ENCODE results near the gene AARS1.
"Not testable (repeated sequence)": the region's sequence is repeated elsewhere in the genome, so short reads cannot be mapped to it uniquely, and the experiment has no call there.

The AARS1 gene

DNA sequence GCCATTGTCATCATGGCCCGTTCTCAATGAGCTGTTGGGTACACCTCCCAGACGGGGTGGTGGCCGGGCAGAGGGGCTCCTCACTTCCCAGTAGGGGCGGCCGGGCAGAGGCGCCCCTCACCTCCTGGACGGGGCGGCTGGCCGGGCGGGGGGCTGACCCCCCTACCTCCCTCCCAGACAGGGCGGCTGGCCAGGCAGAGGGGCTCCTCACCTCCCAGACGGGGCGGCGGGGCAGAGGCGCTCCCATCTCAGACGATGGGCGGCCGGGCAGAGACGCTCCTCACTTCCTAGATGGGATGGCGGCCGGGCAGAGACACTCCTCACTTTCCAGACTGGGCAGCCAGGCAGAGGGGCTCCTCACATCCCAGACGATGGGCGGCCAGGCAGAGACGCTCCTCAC, 64.7 kb downstream of the AARS1 start:
- not testable (repeated sequence) for DNase-seq (ENCODE audit: low spot score)

GRCh38 chr16:70223971-70224513, 65.3 kb downstream of the AARS1 start:
- not testable (repeated sequence) for DNase-seq (ENCODE audit: low spot score)

- DNase-seq (ENCODE audit: low spot score): not testable (repeated sequence)
Observed at GRCh38 chr16:70223216-70223615, 66.1 kb downstream of the AARS1 start.

DNA sequence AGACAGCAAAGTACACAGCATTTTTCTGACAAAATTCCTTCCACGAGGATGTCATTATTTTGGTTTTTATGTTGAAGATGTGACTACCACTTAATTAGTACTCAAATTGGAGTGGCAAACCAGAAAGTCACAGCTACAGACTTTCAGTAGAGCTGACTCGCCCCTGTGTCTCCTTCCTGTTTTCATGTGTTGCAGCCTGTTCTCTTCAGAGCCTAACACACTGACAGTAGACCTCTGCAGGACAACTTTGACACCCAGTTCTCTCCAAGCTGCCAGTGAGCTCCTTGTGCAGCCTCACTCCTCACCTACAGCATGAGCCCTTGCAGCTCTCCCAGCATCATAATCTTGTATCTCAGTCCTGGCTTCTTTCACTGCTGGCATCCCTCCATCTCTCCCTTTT, 66.7 kb downstream of the AARS1 start:
- not testable (repeated sequence) for DNase-seq (ENCODE audit: low spot score)

DNA sequence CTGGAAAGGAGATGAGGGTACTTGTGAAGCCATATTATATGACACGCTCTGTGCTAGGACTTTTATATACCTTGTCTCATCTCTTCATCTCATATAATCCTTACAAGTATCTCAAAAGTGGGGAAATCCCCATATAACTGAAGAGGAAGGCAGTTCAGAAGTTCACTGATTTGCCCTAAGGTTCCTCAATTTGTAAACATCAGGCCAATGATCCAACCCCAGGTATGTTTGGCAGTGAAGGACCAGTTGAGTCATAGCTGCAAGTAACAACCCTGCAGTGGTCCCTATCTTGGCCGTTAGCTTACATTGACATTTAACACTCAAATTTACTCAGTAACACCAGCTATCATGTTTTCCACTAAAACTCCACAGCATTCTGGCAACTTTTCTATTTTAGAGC, 70.7 kb downstream of the AARS1 start:
- DNase-seq (ENCODE audit: low spot score): not testable (repeated sequence)

DNA sequence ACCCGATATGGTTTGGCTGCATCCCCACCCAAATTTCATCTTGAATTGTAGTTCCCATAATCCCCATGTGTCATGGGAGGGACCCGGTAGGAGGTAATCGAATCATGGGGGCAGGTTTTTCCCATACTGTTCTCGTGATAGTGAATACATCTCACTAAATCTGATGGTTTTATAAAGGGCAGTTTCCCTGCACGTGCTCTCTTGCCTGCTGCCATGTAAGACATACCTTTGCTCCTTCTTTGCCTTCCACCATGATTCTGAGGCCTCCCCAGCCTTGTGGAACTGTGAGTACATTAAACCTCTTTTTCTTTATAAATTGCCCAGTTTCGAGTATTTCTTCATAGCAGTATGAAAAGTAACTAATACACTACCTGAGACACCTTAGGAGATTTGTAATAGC, 82.9 kb downstream of the AARS1 start:
- DNase-seq (ENCODE audit: low spot score): not testable (repeated sequence)

GRCh38 chr16:70204668-70205405, 84.5 kb downstream of the AARS1 start:
- not testable (repeated sequence) for DNase-seq (ENCODE audit: low spot score)

- not testable (repeated sequence) for DNase-seq (ENCODE audit: low spot score)
Observed at GRCh38 chr16:70204010-70204409, 85.3 kb downstream of the AARS1 start.

DNA sequence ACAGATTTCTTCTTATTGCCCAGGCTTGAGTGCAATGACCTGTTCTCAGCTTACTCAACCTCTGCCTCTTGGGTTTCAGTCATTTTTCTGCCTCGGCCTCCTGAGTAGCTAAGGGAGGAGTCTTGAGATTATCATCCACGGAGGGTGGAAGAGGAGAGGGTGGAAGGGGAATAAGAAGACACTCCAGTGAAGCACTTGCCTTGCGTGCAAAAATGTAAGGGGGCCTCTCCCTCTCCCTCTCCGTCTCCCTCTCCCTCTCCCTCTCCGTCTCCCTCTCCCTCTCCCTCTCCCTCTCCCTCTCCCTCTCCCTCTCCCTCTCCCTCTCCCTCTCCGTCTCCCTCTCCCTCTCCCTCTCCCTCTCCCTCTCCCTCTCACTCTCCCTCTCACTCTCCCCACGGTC, 85.8 kb downstream of the AARS1 start:
- DNase-seq (ENCODE audit: low spot score): not testable (repeated sequence)
